SH-SY5Y (cell line): ENCODE results near the gene MAGIX.

ENCODE experiments used
- GATA2 ChIP-seq: IDR thresholded peaks from 2 replicates; pipeline ENCODE4 v1.6.1; 2011; ENCODE audit warnings: mild to moderate bottlenecking, low read depth, low read length
- GATA3 ChIP-seq: IDR thresholded peaks from 2 replicates; pipeline ENCODE4 v1.6.1; 2011; ENCODE audit warnings: low read depth, mild to moderate bottlenecking, low read length, moderate library complexity

- TF ChIP-seq GATA3 (no peak), GATA2 (no peak)
Measured at GRCh38 chrX:49122499-49122898, 40.1 kb upstream of the MAGIX start.
